PFSK-1 (cell line): ENCODE data around the gene DBT. TPM values are rescaled to one million over a fixed set of nuclear protein-coding genes. Genes with fewer than 3 reads are reported as not detected.

ENCODE experiments used
- FOXP2 ChIP-seq: optimal IDR thresholded peaks from 2 replicates; pipeline ENCODE3; 2011; ENCODE audit warnings: borderline replicate concordance, control low read depth, inconsistent platforms; ENCODE audit not compliant: insufficient read depth; ENCODE audit errors: extremely low read length, extremely low read depth
- POLR2AphosphoS5 ChIP-seq: IDR thresholded peaks from 2 replicates; pipeline ENCODE4 v1.6.1; 2012; ENCODE audit warnings: low read depth, mild to moderate bottlenecking, control low read depth, low read length, moderate library complexity
- REST ChIP-seq, 2 experiments: IDR thresholded peaks; 2 replicates each; pipeline versions ENCODE4 v1.6.1 to v1.8.0; 2011 to 2012; ENCODE audit warnings: low read depth in 2 of 2, low read length in 2 of 2, control low read depth in 1 of 2, inconsistent platforms in 1 of 2, mild to moderate bottlenecking in 1 of 2, moderate library complexity in 1 of 2; ENCODE audit not compliant: insufficient read depth in 1 of 2
- SIN3A ChIP-seq: IDR thresholded peaks from 2 replicates; pipeline ENCODE4 v1.6.1; 2012; ENCODE audit warnings: mild to moderate bottlenecking, low read length, moderate library complexity, borderline replicate concordance; ENCODE audit not compliant: insufficient read depth
- TAF1 ChIP-seq: IDR thresholded peaks from 2 replicates; pipeline ENCODE4 v1.6.1; 2012; ENCODE audit warnings: low read length, control low read depth, borderline replicate concordance; ENCODE audit not compliant: insufficient read depth
- polyA plus RNA-seq: library from polyadenylated mRNA; unstranded; fragments of >200 nt; gene quantifications from one replicate; pipeline ENCODE4 v1.2.1, GENCODE V29; 2012; ENCODE audit warnings: low read depth, missing spikeins; ENCODE audit not compliant: insufficient read length

Gene DBT
- 2.7 TPM for polyA plus RNA-seq

GRCh38 chr1:100249537-100250257 lies at the start of gene DBT:
Gene DBT, minus strand, starts transcription at chr1:100249834. Its CDS starts 14 bp downstream, at chr1:100249820.
- TF ChIP-seq POLR2AphosphoS5, result peak; percentile 96
- TF ChIP-seq TAF1, result peak; percentile 99
- TF ChIP-seq SIN3A, result no peak; the same call in 1 of the 2 replicates
- peak in 1 of 2 experiments; percentile 46; a peak in 1 of 4 replicates for TF ChIP-seq REST (IDR thresholded peaks at IDR 0.05; ENCODE audit: insufficient read depth in 1 of 2, low read depth in 2 of 2, low read length in 2 of 2)
- TF ChIP-seq FOXP2, result peak; percentile 22

GRCh38 chr1:100298512-100298911 lies 48.9 kb upstream of the DBT start:
- TF ChIP-seq FOXP2 (no peak), SIN3A (no peak), REST (IDR thresholded peaks at IDR 0.05; ENCODE audit: insufficient read depth in 1 of 2, low read depth in 2 of 2, low read length in 2 of 2) (no peak), TAF1 (no peak), POLR2AphosphoS5 (no peak)

GRCh38 chr1:100296140-100296539 lies 46.5 kb upstream of the DBT start:
- TF ChIP-seq REST (IDR thresholded peaks at IDR 0.05; ENCODE audit: insufficient read depth in 1 of 2, low read depth in 2 of 2, low read length in 2 of 2) (no peak), POLR2AphosphoS5 (0 out of 2 replicates have a peak, but pooled peaks have one; percentile 8), TAF1 (no peak)

- TF ChIP-seq REST (IDR thresholded peaks at IDR 0.05; ENCODE audit: insufficient read depth in 1 of 2, low read depth in 2 of 2, low read length in 2 of 2), result no peak
- TF ChIP-seq TAF1, result no peak
- no peak for TF ChIP-seq FOXP2
- TF ChIP-seq POLR2AphosphoS5, result no peak
- TF ChIP-seq SIN3A, result no peak
These were observed 43.1 kb upstream of the DBT start for GRCh38 chr1:100292711-100293110.

- TF ChIP-seq TAF1 (no peak), REST (IDR thresholded peaks at IDR 0.05; ENCODE audit: insufficient read depth in 1 of 2, low read depth in 2 of 2, low read length in 2 of 2) (no peak), FOXP2 (no peak), SIN3A (no peak), POLR2AphosphoS5 (no peak)
These were observed 40.7 kb upstream of the DBT start for GRCh38 chr1:100290291-100290690.
